ENCODE data around the gene EXOC3L1. TPM values are rescaled to one million over a fixed set of nuclear protein-coding genes. Genes with fewer than 3 reads are reported as not detected.

The EXOC3L1 gene
- total and polyA plus RNA-seq, 2 of the 4 experiments (the other 2 are of a cell fraction), result not detected

- Histone ChIP-seq H4K91ac (ENCODE audit: insufficient read depth, low read depth, low read length) (peak overlapping the region; percentile 46; the same call in 1 of the 2 replicates), H3K27ac (ENCODE audit: insufficient read depth, low read length) (peak overlapping the region; percentile 7; the same call in 1 of the 2 replicates), H3K4ac (ENCODE audit: low read depth, low read length) (peak overlapping the region; percentile 72), H4K20me1 (ENCODE audit: insufficient read depth, low read length) (peaks cover 24% of the 10 kb centered on the region), H2AK5ac (ENCODE audit: low read depth, low read length) (peak overlapping the region; percentile 11; the same call in 1 of the 2 replicates), H3K9me1 (ENCODE audit: insufficient read depth, low read length) (peaks cover 13% of the 10 kb centered on the region), H3K56ac (ENCODE audit: extremely low read depth, insufficient read depth, low read length) (peak overlapping the region; percentile 5; the same call in 1 of the 2 replicates), H2AFZ (replicated peaks; ENCODE audit: low read length, poor library complexity) (peak overlapping the region; percentile 97), H3K79me1 (ENCODE audit: low read depth in 1 of 2, low read length in 2 of 2) (peaks cover 19 to 35% of the 10 kb centered on the region in 2 experiments), H2BK15ac (ENCODE audit: low read depth, low read length) (peak overlapping the region; percentile 3; the same call in 1 of the 3 replicates), H3K23ac (ENCODE audit: low read depth, low read length) (peak overlapping the region; percentile 66; the same call in 1 of the 2 replicates), H2BK20ac (ENCODE audit: low read depth, low read length) (no peak overlapping the region), H2BK120ac (ENCODE audit: low read depth, low read length) (peak overlapping the region; percentile 28), H3K4me3 (ENCODE audit: insufficient read depth, low read depth, low read length) (peak overlapping the region; percentile 62), H4K8ac (ENCODE audit: low read depth in 2 of 2, low read length in 2 of 2) (peak overlapping the region; percentile 36 to 78), H3K36me3 (ENCODE audit: control insufficient read depth, insufficient read depth, low read length) (no peaks in the 10 kb centered on the region; the same call in 1 of the 2 replicates), H3K27me3 (ENCODE audit: control insufficient read depth, insufficient read depth, low read length) (no peaks in the 10 kb centered on the region), H3K9me3 (ENCODE audit: control insufficient read depth, insufficient read depth, low read length) (no peaks in the 10 kb centered on the region), H3K9ac (ENCODE audit: low read depth, low read length) (peak overlapping the region; percentile 11; the same call in 1 of the 2 replicates), H3K4me2 (ENCODE audit: low read depth, low read length) (peak overlapping the region; percentile 63), H4K5ac (ENCODE audit: low read depth, low read length) (no peak overlapping the region), H3K14ac (replicated peaks; ENCODE audit: low read depth, low read length) (peak overlapping the region; percentile 88), H3K4me1 (ENCODE audit: control insufficient read depth, insufficient read depth, low read length) (peaks cover 13% of the 10 kb centered on the region), H3K18ac (ENCODE audit: low read depth, low read length) (no peak overlapping the region), H2AK9ac (replicated peaks; ENCODE audit: low read depth, low read length, poor library complexity) (peak overlapping the region; percentile 68), H2BK5ac (ENCODE audit: low read depth, low read length, poor library complexity, severe bottlenecking) (peak overlapping the region; percentile 2)
- intact Hi-C loops (cut with micrococcal nuclease) (loop anchor here (10.0 kb wide), 1 partner anchor 168 kb away; no protein-coding TSS in a partner anchor), in situ Hi-C loops (cut with MboI; ENCODE audit: low sequenced_read_pairs) (no loop called here), dilution Hi-C loops (cut with HindIII; ENCODE audit: low sequenced_read_pairs, unreplicated experiment) (no loop called here)
- 0% methylated on average over 2 of the region's 11 CpGs; no CpG with 5 or more reads in 1 of the 2 experiments for WGBS, 2 experiments (ENCODE audit: extremely low coverage in 2 of 2, insufficient read length in 1 of 2)
- CTCF ChIA-PET, result no interaction called here
- ATAC-seq (ENCODE audit: low read depth) (no peak), DNase-seq (no peak)
- TF ChIP-seq SMC3 (IDR thresholded peaks at IDR 0.05; ENCODE audit: low read depth, low read length) (no peak), CHD1 (IDR thresholded peaks at IDR 0.05; ENCODE audit: low read depth, low read length) (no peak), FOS (IDR thresholded peaks at IDR 0.05; ENCODE audit: low read depth, low read length) (no peak), MAZ (IDR thresholded peaks at IDR 0.05; ENCODE audit: borderline replicate concordance, low read depth, low read length) (no peak), RAD21 (IDR thresholded peaks at IDR 0.05; ENCODE audit: low read length) (no peak), CTCF (conservative IDR thresholded peaks at IDR 0.05; ENCODE audit: low read depth, low read length) (no peak), MAFK (IDR thresholded peaks at IDR 0.05; ENCODE audit: low read depth, low read length) (no peak), RCOR1 (IDR thresholded peaks at IDR 0.05; ENCODE audit: insufficient replicate concordance, low read length) (no peak), MXI1 (IDR thresholded peaks at IDR 0.05; ENCODE audit: borderline replicate concordance, low read depth, low read length) (no peak), ELK1 (IDR thresholded peaks at IDR 0.05; ENCODE audit: borderline replicate concordance, low read depth, low read length) (no peak), RFX5 (IDR thresholded peaks at IDR 0.05; ENCODE audit: low read depth, low read length) (no peak), USF2 (IDR thresholded peaks at IDR 0.05; ENCODE audit: low read depth, low read length) (no peak), CEBPB (IDR thresholded peaks at IDR 0.05; ENCODE audit: low read depth, low read length) (no peak)
- POLR2A ChIA-PET (ENCODE audit: unreplicated experiment), result no interaction called here
- BruUV-seq (replicated peaks), result no TSS peak
These were observed 6.7 kb downstream of the EXOC3L1 start for GRCh38 chr16:67183284-67183626.
